Retina (tissue), 1 donor: ENCODE measurements around the gene SLC17A1.
"Not testable (repeated sequence)": the region's sequence is repeated elsewhere in the genome, so short reads cannot be mapped to it uniquely, and the experiment has no call there.

Source experiments
- DNase-seq: peaks from one replicate; pipeline ENCODE4 v3.0.0-alpha.2; 2016

SLC17A1 gene

DNA sequence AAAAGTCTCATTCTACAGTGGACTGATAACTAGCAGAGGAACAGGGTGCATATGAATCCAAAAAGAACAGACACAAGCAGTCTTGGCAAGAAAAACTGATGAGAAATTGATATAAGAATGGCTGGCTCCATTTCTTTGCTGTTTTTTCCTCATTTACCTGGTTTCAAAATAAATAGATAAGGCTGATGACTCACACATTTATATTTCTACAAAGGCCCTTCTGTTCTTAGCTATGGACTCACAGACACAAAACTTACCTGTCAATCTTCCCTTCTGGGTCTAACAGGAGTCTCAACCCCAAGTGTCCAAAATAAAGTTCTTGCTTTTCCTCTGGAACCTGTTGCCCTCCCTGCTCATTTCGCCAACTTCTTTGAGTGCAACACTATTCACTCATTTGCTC lies 76.4 kb downstream of the SLC17A1 start:
- DNase-seq = no peak

GRCh38 chr6:25754535-25754934 lies 77.3 kb downstream of the SLC17A1 start, which contains the start of gene SLC17A4:
Gene SLC17A4 (plus strand): TSS chr6:25754742. CDS start chr6:25761963, 7,221 bp downstream.
- no peak for DNase-seq

- no peak for DNase-seq
Observed at GRCh38 chr6:25753079-25753478, 78.8 kb downstream of the SLC17A1 start.

DNA sequence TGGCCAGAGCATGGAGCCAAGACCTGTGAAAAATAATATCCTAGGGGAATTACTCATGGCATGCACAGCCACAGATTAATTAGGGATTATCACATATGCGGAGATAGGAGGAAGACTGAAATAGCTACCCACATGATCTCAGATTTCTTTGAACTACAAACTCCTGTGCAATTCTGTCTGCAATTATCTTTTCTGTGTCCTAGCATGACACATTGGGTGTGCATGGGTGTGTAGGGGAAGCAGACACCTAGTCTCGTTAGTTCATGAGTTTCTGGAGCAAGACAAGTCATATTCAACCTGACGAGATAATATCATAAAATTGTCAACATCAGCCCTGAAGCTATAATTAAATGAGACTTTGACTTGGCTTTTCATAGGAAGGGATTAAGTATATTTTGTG lies 80.9 kb downstream of the SLC17A1 start:
- no peak for DNase-seq

DNA sequence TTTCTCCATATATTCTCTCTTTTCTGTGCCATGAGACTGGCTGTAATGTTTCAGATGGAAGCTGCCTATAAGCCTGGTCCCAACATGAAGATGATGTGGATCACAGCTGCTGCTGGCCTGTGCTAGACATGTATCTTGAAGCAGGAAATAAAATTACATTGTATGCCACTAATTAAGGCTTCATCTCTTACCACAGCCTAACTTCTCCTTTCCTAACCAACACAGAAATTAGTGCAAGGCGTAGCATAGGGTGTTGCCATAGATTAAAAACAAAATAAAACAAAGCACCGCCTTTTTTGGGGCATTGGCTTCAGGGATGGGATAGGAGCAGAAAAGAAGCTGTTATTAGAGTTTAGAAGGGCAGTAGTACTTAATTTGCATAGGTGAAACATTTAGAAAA lies 82.0 kb downstream of the SLC17A1 start:
- no peak for DNase-seq

DNA sequence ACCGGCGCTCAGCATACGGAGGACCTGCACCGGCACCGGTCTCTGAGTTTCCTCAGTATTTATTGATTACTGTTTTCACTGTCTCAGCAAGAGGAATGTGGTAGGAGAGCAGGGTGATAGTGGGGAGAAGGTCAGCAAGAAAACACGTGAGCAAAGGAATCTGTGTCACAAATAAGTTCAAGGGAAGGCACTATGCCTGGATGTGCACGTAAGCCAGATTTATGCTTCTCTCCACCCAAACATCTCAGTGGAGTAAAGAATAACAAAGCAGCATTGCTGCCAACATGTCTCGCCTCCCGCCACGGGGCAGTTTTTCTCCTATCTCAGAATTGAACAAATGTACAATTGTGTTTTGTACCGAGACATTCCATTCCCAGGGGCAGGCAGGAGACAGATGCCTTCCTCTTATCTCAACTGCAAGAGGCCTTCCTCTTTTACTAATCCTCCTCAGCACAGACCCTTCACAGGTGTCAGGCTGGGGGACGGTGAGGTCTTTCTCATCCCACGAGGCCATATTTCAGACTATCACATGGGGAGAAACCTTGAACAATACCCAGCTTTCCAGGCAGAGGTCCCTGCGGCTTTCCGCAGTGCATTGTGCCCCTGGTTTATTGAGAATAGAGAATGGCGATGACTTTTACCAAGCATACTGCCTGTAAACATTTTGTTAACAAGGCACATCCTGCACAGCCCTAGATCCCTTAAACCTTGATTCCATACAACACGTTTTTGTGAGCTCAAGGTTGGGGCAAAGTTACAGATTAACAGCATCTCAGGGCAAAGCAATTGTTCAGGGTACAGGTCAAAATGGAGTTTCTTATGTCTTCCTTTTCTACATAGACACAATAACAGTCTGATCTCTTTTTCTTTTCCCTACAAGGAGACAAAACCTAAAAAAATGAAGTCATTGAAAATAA lies 83.0 kb downstream of the SLC17A1 start:
- not testable (repeated sequence) for DNase-seq

GRCh38 chr6:25748049-25748448 lies 83.8 kb downstream of the SLC17A1 start:
- DNase-seq = no peak

- no peak for DNase-seq
Observed at GRCh38 chr6:25747477-25747876, 84.4 kb downstream of the SLC17A1 start.

DNA sequence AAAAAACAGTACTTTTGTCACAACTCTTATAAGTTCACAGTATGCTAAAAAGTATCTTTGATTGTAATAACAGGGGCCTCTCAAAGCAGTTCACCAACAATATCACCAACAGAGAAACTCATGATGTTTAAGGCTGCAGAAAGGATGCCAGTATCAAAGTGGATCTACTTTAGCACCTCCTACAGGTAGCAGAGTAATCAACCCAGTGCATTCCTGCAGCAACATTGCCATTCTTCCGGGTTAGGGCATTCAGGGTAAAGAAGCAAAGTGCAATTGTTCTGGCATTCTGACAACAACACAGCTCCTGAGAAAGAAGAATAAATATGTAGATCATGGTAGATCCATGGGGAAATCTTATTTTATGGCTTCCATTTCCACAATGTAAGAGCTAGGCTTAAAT lies 84.9 kb downstream of the SLC17A1 start:
- DNase-seq = no peak

DNA sequence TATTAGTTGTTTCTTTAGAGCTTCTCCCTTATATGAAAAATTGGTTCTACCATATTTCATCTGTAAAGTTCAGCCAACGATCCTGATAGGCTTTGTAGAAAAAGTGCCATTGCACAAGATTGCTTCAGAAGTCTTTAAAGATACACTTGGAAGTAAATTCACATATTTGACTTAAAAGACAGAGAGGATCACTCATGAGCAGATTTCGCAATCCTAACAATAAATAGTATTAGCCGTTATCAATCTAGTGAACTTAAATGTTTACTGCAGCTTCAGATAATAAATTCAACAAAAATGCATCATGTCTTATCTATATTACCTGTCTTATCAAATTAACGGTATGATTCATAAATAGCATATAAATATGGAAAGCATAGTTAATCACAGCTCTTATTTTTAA lies 86.0 kb downstream of the SLC17A1 start:
- no peak for DNase-seq

DNA sequence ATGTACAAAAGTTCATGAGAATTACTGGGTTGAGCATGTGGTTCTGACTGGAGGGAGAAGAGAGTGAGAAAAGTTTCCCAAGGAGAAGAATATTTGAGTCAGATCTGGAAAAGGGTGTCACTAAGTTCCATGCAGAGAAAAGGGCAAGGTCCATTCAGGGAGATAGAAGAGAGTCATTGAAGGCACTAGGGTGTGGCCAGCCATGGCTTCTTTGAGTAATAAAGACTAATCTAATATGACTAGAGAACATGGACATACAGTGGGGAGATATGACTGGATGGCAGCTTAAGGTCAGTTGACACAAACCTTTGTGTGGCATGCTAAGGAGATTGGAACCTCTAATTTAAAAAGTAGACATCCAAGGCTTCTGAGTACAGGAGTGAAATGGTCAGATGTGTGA lies 88.0 kb downstream of the SLC17A1 start:
- no peak for DNase-seq

DNA sequence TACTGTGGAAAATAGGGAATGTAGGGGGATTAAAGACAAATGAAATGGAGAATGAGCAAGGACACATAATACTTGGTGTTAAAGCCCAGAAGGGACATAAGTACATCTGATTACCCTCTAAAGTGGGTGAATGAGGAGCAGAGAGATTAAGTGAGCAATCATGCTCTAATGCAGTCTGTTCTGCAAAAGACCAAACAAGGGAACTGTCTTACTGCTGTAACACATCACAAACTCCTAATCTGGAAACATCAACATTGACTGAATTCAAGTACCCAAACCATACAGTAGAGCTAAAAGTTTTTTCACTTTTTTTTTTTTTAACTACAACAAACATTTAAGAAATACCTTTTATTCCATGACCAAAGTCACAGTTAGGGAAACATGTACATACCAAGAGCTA lies 96.6 kb downstream of the SLC17A1 start:
- no peak for DNase-seq
